Heart right ventricle (tissue), 16 donors: ENCODE data around the gene TCF3. TPM values are rescaled to one million over a fixed set of nuclear protein-coding genes. Genes with fewer than 3 reads are reported as not detected.
A peak's percentile ranks its signal among the peaks of the same experiment; 100 is the strongest.

Source experiments
- ATAC-seq, 8 donors: fragments of 200-7000 bp; cut with Tn5 transposase; one replicate each; pipeline ENCODE4 v1.9.1; 2020; ENCODE audit warnings: mild to moderate bottlenecking in 8 of 8, moderate library complexity in 8 of 8, moderate number of reproducible peaks in 1 of 8
- DNase-seq, 2 donors: peaks; one replicate each; pipeline ENCODE4 v3.0.0-alpha.2; 2020
- H3K27ac ChIP-seq, 10 donors: fragments of 200-600 bp; sonication (generic) in 2 of 10; one replicate each; pipeline versions ENCODE4 v1.5.0 to v1.8.0; 2020 to 2022; ENCODE audit warnings: mild to moderate bottlenecking in 3 of 10
- H3K27me3 ChIP-seq, 7 donors: fragments of 200-600 bp; one replicate each; pipeline ENCODE4 v1.8.0; 2021 to 2022; ENCODE audit warnings: mild to moderate bottlenecking in 2 of 7
- H3K36me3 ChIP-seq, 9 donors: fragments of 200-600 bp; sonication (generic) in 1 of 9; one replicate each; pipeline versions ENCODE4 v1.5.0 to v1.8.0; 2020 to 2022; ENCODE audit warnings: mild to moderate bottlenecking in 2 of 9
- H3K4me1 ChIP-seq, 9 donors: fragments of 200-600 bp; sonication (generic) in 1 of 9; one replicate each; pipeline versions ENCODE4 v1.5.0 to v1.8.0; 2020 to 2022; ENCODE audit warnings: mild to moderate bottlenecking in 4 of 9
- H3K4me3 ChIP-seq, 10 donors: fragments of 200-600 bp; sonication (generic) in 2 of 10; one replicate each; pipeline versions ENCODE4 v1.5.0 to v1.8.0; 2020 to 2022; ENCODE audit warnings: mild to moderate bottlenecking in 7 of 10, moderate library complexity in 2 of 10
- H3K9me3 ChIP-seq, 11 donors: fragments of 200-600 bp in 10 of 11; sonication (generic) in 2 of 11; one replicate each; pipeline versions ENCODE4 v1.5.0 to v1.8.0; 2013 to 2022; ENCODE audit warnings: mild to moderate bottlenecking in 2 of 11, control low read depth in 1 of 11, moderate library complexity in 1 of 11
- WGBS, 2 donors: extraction: QIAGEN DNeasy Blood & Tissue Kit; methylation state at CpG; one replicate each; pipeline ENCODE4 v1.1.7; 2013; ENCODE audit warnings: inconsistent platforms in 1 of 2; 5-methylcytosine and 5-hydroxymethylcytosine counted together
- intact Hi-C, 10 donors: fragments of 100-400 bp; cut with DNase I; formaldehyde crosslinking; loops; one replicate each; pipeline versions ENCODE4 v1.11.1 to v1.14.2; 2022
- polyA plus RNA-seq, 2 donors: library from polyadenylated mRNA; stranded (reverse); fragments of 200-250 nt; gene quantifications; one replicate each; pipeline ENCODE4 v1.2.3, GENCODE V29; 2013
- total RNA-seq, 10 donors: library from RNA; stranded (reverse); fragmentation: NEBNext Ultra II Directional in 3 of 10; extraction: Animal tissue kit (Norgen Biotek cat#: 25700) in 3 of 10; gene quantifications; one replicate each; pipeline versions ENCODE4 v1.2.1 to v1.2.4, GENCODE V29; 2021 to 2023
- TF ChIP-seq, protein P1 (sequence below), 9 donors: fragments of 200-600 bp; sonication (generic) in 2 of 9; IDR thresholded peaks; one replicate each; pipeline versions ENCODE4 v1.5.0 to v1.8.0; 2021 to 2022; ENCODE audit warnings: antibody characterized with exemption in 9 of 9, mild to moderate bottlenecking in 5 of 9, moderate library complexity in 1 of 9
- donor health status: Arrhythmogenic right ventricular cardiomyopathy.
- donor health status: ischemic (EF 13 %, LVEDD 7.1; RV severe dilation, severe dysfunction).
- donor health status: healthy with polysubstance abuse.
- donor health status: DM: no; HTN: yes; CAD: no.
- donor health status: DM: no; HTN: no; CAD: no.
- donor health status: ischemic (EF 25% LVEDD 6.9; RV normal size, moderate dysfunction).
- donor health status: ischemic (EF 25% LVEDD 5.7; RV mildly dilated, moderate dysfunction).
- donor health status: healthy.
- donor health status: DM: yes; HTN: yes; CAD: no.
- donor health status: Ischemic cardiomyopathy.
- donor health status: ischemic (EF 35%, LVEDD 5.7; RV mildly dilated, moderate dysfunction).
- donor health status: nonischemic (EF 11% LVEDD 7.7; RV severe dilation, severe dysfunction).
- donor health status: DM: yes; HTN: yes; CAD: no.
- donor health status: PGD.
- donor health status: ischemic (EF 29% LVEDD 5.4; RV normal size, mild dysfunction).
- donor health status: nonischemic (EF 23%, LVEDD 6.1; RV moderate dilation, normal function).

Gene TCF3
- total and polyA plus RNA-seq, 12 donors: 12.4 to 38.1 (median 19.5) TPM

DNA sequence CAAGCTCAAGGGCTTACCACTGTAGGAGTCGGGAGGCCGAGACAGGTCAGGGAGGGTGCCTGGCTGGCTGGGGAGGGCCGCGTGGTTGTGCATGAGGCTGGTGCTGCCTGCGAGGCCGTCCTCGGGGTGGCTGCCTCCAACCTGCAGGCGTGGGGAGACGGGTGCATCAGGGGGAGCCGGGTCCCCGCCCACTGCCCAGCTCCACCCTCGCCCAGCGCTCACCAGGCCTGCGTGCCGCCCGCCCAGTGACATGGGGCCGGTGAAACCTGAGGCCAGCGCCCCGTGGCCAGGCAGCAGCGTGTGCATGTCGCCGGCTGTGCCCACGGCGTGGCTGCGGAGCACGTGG, 33.3 kb downstream of the TCF3 start:
- H3K4me1 ChIP-seq: peaks cover 0 to 25% (median 8%) of the 10 kb centered on the region in 9 donors
- DNase-seq (no peak), ATAC-seq (no peak)
- no peak overlapping the region for H3K4me3 ChIP-seq
- WGBS, 2 donors: 93 to 95% methylated on average over 26 of the region's 26 CpGs
- TF ChIP-seq, protein P1, sequence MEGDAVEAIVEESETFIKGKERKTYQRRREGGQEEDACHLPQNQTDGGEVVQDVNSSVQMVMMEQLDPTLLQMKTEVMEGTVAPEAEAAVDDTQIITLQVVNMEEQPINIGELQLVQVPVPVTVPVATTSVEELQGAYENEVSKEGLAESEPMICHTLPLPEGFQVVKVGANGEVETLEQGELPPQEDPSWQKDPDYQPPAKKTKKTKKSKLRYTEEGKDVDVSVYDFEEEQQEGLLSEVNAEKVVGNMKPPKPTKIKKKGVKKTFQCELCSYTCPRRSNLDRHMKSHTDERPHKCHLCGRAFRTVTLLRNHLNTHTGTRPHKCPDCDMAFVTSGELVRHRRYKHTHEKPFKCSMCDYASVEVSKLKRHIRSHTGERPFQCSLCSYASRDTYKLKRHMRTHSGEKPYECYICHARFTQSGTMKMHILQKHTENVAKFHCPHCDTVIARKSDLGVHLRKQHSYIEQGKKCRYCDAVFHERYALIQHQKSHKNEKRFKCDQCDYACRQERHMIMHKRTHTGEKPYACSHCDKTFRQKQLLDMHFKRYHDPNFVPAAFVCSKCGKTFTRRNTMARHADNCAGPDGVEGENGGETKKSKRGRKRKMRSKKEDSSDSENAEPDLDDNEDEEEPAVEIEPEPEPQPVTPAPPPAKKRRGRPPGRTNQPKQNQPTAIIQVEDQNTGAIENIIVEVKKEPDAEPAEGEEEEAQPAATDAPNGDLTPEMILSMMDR (IDR thresholded peaks at IDR 0.05): no peak
- H3K27ac ChIP-seq: no peak overlapping the region
- intact Hi-C loops: loop anchor here in 1 of 10 donors (5.0 kb wide), 1 partner anchor 43 kb away; no protein-coding TSS in a partner anchor
- H3K36me3 ChIP-seq: peaks cover 0 to 97% (median 6%) of the 10 kb centered on the region in 9 donors
- peaks cover 0 to 6% (median 0%) of the 10 kb centered on the region in 11 donors for H3K9me3 ChIP-seq
- H3K27me3 ChIP-seq: no peaks in the 10 kb centered on the region

DNA sequence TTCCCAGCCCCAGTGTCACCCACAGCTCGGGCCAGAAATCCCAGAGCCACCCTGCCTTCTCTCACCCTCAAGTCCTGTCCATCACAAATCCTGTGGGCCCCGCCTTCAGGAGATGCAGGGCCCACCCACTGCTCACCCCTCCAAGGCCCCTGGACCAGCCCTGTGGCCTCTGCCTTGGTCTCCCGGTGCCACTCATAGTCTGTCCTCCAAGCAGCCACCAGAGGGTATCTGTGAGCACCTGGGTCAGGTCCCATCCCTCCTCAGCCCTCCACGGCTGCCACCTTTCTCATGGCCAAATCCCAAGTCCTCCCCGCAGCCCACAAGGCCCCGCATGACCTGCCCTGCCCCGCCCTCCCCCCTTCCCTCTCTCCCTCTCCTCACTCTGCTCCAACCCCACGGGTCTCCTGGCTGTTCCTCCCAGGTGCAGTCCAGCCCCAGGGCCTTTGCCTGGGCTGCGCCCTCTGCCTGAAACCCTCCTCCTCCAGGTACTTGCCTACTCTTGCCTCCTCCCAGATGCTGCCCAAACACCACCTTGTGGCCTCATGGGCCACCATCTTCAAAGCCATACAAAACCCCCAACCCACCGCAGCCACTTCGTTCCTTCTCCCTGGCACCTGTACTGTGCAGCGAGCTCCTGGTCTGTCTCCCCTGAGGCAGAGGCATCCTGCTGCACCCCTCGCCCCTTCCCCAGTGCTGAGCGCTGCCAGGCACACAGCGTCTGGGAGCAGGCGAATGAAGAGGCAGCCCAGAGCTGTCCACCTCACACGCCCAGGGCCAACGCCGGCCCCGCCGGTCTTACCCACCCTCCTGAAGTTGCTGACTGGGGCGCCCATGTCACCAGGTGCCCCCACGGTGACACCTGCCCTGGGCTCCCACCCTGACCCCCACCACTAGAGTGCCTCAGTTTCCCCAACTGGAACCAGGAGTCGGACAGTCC, 34.0 kb downstream of the TCF3 start:
- TF ChIP-seq, protein P1 (IDR thresholded peaks at IDR 0.05): peak in 7 of 9 donors; percentile 10 to 52 (median 41)
- ATAC-seq (peak in 7 of 8 donors; percentile 43 to 79 (median 66)), DNase-seq (peak in 1 of 2 donors; percentile 38)
- peaks cover 0 to 25% (median 8%) of the 10 kb centered on the region in 9 donors for H3K4me1 ChIP-seq
- WGBS, 2 donors: 77 to 82% methylated on average over 24 of the region's 24 CpGs
- H3K36me3 ChIP-seq: peaks cover 0 to 97% (median 6%) of the 10 kb centered on the region in 9 donors
- H3K4me3 ChIP-seq: no peak overlapping the region
- H3K27ac ChIP-seq: peak overlapping the region in 6 of 10 donors; percentile 22 to 51 (median 38)
- no peaks in the 10 kb centered on the region for H3K27me3 ChIP-seq
- intact Hi-C loops: loop anchor here in 1 of 10 donors (5.0 kb wide), 1 partner anchor 44 kb away; no protein-coding TSS in a partner anchor
- H3K9me3 ChIP-seq: peaks cover 0 to 6% (median 0%) of the 10 kb centered on the region in 11 donors

DNA sequence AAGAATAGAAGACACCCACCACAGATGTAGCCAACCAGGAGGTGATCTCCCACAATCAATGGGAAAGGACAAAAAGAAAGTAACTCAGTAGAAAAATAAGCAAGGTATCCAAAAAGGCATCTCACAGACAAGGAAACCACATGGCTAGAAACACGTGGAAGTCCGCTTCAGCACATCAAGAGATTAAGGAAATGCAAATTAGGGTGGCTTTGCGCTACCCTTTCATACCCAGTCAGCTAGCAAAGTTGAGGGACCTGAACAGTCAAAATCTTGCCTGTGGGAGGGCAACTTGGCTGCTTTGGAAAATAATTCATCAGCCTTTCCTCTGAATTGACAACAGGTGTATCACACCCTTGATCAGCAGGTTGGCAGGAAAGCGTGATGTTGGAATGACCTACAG, 35.5 kb downstream of the TCF3 start:
- H3K27ac ChIP-seq: peak overlapping the region in 5 of 10 donors; percentile 20 to 51 (median 35)
- peaks cover 0 to 25% (median 8%) of the 10 kb centered on the region in 9 donors for H3K4me1 ChIP-seq
- intact Hi-C loops: loop anchor here in 1 of 10 donors (5.0 kb wide), 1 partner anchor 45 kb away; no protein-coding TSS in a partner anchor
- no peaks in the 10 kb centered on the region for H3K27me3 ChIP-seq
- DNase-seq (no peak), ATAC-seq (no peak)
- 62 to 69% methylated on average over 4 of the region's 4 CpGs for WGBS, 2 donors
- TF ChIP-seq, protein P1 (IDR thresholded peaks at IDR 0.05): no peak
- H3K4me3 ChIP-seq: no peak overlapping the region
- peaks cover 0 to 6% (median 0%) of the 10 kb centered on the region in 11 donors for H3K9me3 ChIP-seq
- peaks cover 0 to 98% (median 6%) of the 10 kb centered on the region in 9 donors for H3K36me3 ChIP-seq

DNA sequence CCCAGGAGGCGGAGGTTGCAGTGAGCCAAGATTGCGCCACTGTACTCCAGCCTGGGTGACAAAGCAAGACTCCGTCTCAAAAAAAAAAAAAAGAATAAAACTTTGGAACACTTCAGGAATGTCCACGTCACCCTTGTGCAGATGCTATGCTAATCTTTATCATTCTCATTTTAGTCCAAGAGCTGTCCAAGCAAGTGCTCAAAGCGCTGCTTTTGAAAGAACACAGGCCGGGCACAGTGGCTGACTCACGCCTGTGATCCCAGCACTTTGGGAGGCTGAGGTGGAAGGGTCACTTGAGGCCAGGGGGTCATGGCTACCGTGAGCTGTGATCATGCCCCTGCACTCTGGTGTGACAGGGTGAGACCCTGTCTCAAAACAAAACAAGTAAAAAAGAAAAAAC, 36.0 kb downstream of the TCF3 start:
- intact Hi-C loops: loop anchor here in 1 of 10 donors (5.0 kb wide), 1 partner anchor 46 kb away; no protein-coding TSS in a partner anchor
- TF ChIP-seq, protein P1 (IDR thresholded peaks at IDR 0.05): no peak
- Histone ChIP-seq H3K27me3 (no peaks in the 10 kb centered on the region), H3K36me3 (peaks cover 0 to 98% (median 9%) of the 10 kb centered on the region in 9 donors), H3K9me3 (peaks cover 0 to 6% (median 0%) of the 10 kb centered on the region in 11 donors), H3K4me1 (peaks cover 0 to 25% (median 8%) of the 10 kb centered on the region in 9 donors), H3K27ac (peak overlapping the region in 5 of 10 donors; percentile 20 to 51 (median 35)), H3K4me3 (no peak overlapping the region)
- DNase-seq (peak in 1 of 2 donors; percentile 28), ATAC-seq (peak; percentile 28 to 79 (median 60))
- 61 to 70% methylated on average over 8 of the region's 8 CpGs for WGBS, 2 donors
